GM12878 (cell line): ENCODE data around the gene ELL2.
A peak's percentile ranks its signal among the peaks of the same experiment; 100 is the strongest.

Experiments used
- BCLAF1 ChIP-seq: fragments of 450-650 bp; IDR thresholded peaks from 2 replicates; pipeline ENCODE4 v1.6.1; 2017; ENCODE audit warnings: antibody characterized with exemption, mild to moderate bottlenecking, moderate library complexity
- CHD1 ChIP-seq: IDR thresholded peaks from 2 replicates; pipeline ENCODE4 v1.6.1; 2012; ENCODE audit warnings: low read depth, low read length, improper control_type of control experiment
- CTCF ChIP-seq, 3 experiments: IDR thresholded peaks in 2 of 3; conservative IDR thresholded peaks in 1 of 3; 2 replicates each; pipeline ENCODE4 v1.5.1; 2011; ENCODE audit warnings: low read depth in 3 of 3, low read length in 3 of 3, mild to moderate bottlenecking in 3 of 3, control low read depth in 2 of 3, moderate library complexity in 2 of 3, inconsistent platforms in 1 of 3, mixed read lengths in 1 of 3; ENCODE audit not compliant: control insufficient read depth in 2 of 3, insufficient read depth in 1 of 3; ENCODE audit errors: extremely low read depth in 1 of 3
- EGR1 ChIP-seq, 2 experiments: IDR thresholded peaks; 1 replicate in 1 of 2; 2 replicates in 1 of 2; pipeline ENCODE4 v1.6.1; 2011 to 2012; ENCODE audit warnings: low read depth in 2 of 2, low read length in 2 of 2, borderline replicate concordance in 1 of 2, mild to moderate bottlenecking in 1 of 2, moderate library complexity in 1 of 2
- GABPA ChIP-seq: IDR thresholded peaks from 2 replicates; pipeline ENCODE4 v1.6.1; 2014; ENCODE audit warnings: antibody characterized with exemption, low read depth, mild to moderate bottlenecking, inconsistent platforms
- MXI1 ChIP-seq: fragments of 150-350 bp; IDR thresholded peaks from 2 replicates; pipeline ENCODE4 v1.6.1; 2011; ENCODE audit warnings: low read depth, mild to moderate bottlenecking, inconsistent platforms, low read length, improper control_type of control experiment
- NKRF ChIP-seq: fragments of 450-650 bp; conservative IDR thresholded peaks from 2 replicates; pipeline ENCODE4 v1.6.1; 2017; ENCODE audit warnings: mild to moderate bottlenecking, moderate library complexity
- RAD21 ChIP-seq: IDR thresholded peaks from 2 replicates; pipeline ENCODE4 v1.6.1; 2011; ENCODE audit warnings: mild to moderate bottlenecking, low read depth, low read length, moderate library complexity; ENCODE audit not compliant: insufficient read depth
- TCF3 ChIP-seq: IDR thresholded peaks from 2 replicates; pipeline ENCODE4 v1.6.1; 2012; ENCODE audit warnings: low read depth, mild to moderate bottlenecking, low read length, borderline replicate concordance; ENCODE audit not compliant: insufficient read depth
- ZNF274 ChIP-seq: IDR thresholded peaks from one replicate; pipeline ENCODE4 v1.8.0; 2011; ENCODE audit not compliant: insufficient read length, insufficient read depth

- TF ChIP-seq TCF3 (no peak), EGR1 (IDR thresholded peaks at IDR 0.05; ENCODE audit: borderline replicate concordance in 1 of 2, low read depth in 2 of 2, low read length in 2 of 2) (no peak), NKRF (no peak), MXI1 (peak; percentile 26; the same call in 1 of the 2 replicates), BCLAF1 (no peak), ZNF274 (no peak), CTCF (IDR thresholded peaks at IDR 0.05 in 2 of 3, conservative IDR thresholded peaks at IDR 0.05 in 1 of 3; ENCODE audit: control insufficient read depth in 2 of 3, extremely low read depth in 1 of 3, insufficient read depth in 1 of 3, low read depth in 3 of 3, low read length in 3 of 3) (no peak), GABPA (no peak), CHD1 (no peak), RAD21 (no peak)
Observed at GRCh38 chr5:95907067-95907705, 54.5 kb downstream of the ELL2 start.
